ENCODE measurements around the gene FRMD4A.

FRMD4A gene

DNA sequence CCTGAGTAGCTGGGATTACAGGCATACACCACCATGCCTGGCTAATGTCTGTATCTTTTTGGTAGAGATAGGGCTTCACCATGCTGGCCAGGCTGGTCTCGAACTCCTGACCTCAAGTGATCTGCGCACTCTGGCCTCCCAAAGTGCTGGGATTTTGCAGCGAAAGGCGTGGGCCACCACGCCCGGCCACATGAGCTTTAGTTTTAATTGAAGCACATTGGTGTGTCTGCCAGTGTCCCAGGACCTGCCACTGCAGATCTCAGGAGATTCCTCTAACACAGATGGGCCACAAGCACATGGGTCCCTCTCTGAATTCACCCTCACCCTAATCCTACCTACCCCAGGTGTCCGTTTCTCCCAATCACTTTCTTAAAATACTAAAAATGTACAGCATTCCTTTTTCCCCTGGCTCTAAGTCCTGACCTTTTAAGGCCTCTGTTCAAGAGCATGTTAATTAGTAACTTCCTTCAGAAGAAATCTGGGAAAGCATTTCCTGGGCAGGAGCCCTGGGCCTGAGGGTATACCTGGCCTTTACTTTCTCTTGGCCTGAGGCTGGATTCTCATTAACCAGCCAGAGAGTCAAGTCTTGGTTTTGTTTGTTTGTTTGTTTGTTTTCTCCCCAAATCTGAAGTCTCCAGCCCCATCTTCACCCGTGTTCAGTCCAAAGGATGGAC is 661.4 kb downstream of the FRMD4A start:
- DNase-seq (ENCODE audit: low spot score), result no peak

DNA sequence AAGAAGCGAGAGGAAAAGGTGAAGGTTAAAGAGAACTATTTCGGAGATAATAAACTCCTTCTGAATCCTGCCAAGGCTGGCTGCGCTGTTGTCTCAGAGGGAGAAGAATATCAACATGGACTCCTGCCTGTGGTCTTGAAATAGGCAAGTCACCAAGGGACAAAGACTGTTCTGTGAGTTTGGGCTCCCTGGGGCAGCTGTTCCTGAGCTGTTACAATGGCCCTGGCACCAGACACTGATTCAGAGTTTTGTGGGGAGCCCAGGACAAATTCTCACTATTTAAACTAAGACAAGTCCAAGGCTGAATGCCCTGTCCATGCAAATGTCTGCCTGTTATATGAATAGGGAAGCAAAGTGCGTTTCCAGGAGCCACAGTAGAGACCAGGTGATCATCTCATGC is 662.6 kb downstream of the FRMD4A start:
- DNase-seq (ENCODE audit: low spot score), result no peak

DNA sequence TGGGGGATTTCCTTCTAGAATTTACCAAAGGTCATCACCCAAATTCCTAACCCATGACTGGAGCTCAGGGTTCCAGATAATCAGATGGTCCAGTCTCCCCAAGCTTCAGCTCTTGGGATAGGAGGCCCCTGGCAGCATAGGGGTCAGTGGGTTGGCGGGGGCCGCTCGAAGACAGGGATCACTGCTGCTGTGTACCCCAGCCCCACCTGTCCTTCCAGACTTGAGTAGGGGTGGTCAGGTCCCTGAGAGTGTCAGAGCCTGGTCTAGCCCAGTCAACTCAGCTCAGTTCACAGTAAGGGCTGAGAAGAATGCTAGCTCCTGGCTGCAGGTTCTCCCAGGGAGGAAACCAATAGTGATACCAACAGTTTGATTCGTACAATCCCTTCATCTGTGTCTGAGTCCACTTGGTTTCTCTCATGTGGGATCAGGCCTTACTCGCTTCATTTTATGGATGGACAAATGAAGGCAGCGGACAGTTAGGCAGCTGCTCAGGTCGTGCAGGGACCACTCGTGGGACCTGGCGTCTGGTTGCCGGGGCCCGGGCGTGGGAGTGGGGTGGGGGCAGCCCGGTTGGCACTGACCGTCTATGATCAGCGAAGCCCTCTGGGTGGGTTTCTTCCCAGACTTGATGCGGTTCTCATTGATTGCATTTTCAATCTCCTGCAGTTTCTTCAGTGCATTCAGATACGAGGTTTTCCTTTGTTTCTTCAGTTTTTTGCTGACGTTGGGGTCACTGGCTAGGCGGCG is 665.0 kb downstream of the FRMD4A start:
- DNase-seq (ENCODE audit: low spot score), result no peak

DNA sequence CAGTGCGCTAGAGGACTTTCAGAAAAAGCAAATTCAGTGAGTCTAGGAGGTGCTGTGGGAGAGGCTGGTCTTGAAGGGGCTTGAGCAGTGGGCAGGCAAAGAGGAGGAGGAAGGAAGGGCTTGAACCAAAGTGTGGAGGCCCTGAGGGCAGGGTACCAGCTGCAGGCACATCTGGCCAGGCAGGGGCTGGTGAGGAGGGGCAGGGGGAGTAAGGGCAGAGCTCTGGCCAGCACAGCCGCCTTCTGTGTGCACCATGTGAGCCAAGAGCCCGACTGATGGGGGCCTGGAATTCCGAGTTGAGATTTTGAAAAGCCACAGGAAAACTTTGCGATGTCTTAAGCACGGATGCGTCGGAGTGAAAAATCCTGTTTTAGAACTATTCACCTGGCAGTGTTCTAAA is 669.5 kb downstream of the FRMD4A start:
- no peak for DNase-seq (ENCODE audit: low spot score)

DNA sequence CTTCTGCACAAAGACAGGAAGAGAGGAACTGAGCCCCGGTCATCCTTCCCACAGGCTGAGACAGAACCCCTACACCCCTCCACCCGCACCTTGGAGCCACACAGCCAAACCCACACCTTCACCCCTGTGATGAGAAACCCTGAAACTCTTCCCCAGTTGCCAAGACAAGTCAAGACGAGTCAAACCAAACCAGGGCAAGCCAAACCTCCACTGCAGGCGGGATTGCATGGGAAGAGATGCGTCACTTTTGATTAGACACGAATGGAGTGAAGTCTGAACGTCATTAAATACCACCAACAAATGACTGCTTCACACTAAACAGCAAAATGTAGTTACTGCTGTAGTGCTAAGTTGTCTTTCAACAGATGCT is 670.2 kb downstream of the FRMD4A start:
- DNase-seq (ENCODE audit: low spot score), result no peak

DNA sequence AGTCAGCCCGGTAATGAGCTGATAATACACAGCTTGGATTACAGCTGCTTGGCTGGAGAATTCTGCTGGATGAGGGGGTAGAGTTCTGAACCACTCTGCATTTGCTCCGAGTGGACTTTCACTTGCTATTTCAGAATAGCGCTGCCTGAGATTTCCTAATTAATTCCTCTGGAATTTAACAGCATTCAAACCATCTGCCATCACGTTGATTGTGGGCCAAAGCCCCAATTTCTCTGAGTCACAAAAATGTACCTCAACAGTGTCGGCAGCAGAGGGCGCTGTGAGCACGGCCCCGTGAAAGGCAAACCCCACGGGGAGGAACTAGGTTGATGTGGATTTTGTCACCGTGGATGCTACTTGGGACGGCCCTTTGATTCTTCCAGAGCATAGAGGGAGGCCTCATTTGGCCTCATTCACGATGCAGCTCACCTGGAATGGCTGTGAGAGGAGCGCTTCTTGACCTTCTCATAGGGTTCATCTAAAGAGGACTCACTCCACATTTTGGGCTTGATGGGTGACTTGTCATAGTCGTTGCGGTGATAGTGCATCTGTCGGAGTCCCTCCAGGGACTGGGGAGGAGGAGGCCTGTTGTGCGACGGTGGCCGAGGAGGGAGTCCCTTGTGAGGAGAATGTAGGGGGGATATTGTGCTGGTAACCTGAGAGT is 670.7 kb downstream of the FRMD4A start:
- DNase-seq (ENCODE audit: low spot score), result peak; percentile 58

DNA sequence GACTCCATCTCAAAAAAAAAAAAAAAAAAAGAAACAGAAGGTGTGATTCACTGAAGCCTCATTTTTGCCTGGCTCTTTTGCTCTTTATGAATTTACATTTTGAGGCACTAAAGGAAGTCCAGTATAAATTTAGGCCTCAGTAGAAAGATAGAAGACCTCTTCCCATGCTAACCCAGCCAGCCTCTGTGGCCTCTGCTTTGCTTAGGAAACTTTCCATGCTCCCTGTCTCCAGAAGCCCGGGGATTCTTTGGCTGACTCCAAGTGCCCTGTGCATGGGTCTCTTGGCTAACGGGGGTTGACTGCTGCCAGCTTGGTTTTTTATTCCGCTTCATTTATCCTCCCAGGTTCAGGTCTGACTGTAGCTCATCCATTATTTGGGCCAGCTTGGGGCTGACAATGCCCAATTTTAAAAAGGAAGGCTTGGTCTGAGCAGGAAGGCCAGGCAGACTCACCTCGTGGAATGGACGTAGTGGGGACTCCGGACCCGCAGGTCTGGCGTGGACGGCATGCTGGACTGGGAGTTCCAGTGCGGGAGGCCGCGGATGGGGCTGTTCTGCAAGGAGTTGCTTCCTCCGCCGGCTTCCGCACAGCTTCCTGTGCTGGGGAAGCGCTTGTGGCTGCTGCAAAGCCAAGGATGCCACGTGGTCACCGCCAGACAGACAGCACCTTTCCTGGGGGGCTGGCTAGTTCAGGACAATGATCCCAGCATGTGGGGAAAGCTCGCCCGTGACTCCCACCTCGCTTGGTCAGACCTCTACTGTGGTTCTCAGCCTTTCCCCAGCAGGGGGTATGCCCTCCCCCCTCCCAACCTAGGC is 671.6 kb downstream of the FRMD4A start:
- no peak for DNase-seq (ENCODE audit: low spot score)

DNA sequence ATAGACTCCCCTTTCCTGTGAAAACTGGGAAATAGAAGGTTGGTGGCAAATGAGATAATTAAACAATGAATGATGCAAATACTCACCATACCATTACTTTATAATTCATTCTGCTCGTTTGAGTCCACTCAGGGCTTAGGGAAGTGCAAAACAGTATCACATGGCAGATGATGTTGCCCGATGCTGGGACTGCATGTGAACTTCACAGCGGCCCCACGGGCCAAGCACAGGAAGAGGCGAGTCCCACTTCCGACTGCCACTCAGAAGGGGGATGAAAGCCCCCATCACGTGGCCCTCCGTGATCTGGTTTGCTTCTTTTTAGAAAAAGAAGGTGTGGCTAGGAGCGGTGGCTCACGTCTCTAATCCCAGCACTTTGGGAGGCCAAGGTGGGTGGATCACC is 672.5 kb downstream of the FRMD4A start:
- DNase-seq (ENCODE audit: low spot score), result no peak

DNA sequence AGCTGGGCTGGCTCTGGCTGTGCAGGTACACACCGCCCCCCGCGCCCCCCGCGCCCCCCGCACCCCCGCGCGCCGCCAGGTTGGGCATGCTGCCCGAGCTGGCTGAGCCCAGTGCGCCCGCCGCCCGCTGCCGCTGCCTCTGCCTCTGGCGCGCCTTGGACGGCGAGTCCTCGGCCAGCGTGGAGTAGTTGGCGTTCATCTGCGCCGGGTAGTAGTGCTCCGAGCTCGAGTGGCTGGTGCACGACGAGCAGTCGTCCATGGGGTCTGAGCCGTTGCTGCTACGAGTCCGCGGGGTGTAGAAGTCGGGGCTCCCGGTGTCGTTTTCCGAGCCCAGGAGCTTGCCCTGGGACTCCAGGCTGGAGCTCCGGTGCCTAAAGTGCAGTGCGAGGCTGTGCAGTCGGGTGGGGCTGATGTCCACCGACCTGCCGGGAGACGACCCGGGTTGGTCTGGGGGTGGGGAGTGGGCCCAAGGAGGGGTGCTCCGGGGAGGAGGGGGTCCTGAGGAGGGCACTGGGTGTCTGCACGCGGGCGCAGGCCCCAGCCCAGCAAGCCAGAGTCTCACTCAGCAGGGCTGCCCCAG is 673.5 kb downstream of the FRMD4A start:
- no peak for DNase-seq (ENCODE audit: low spot score)

DNA sequence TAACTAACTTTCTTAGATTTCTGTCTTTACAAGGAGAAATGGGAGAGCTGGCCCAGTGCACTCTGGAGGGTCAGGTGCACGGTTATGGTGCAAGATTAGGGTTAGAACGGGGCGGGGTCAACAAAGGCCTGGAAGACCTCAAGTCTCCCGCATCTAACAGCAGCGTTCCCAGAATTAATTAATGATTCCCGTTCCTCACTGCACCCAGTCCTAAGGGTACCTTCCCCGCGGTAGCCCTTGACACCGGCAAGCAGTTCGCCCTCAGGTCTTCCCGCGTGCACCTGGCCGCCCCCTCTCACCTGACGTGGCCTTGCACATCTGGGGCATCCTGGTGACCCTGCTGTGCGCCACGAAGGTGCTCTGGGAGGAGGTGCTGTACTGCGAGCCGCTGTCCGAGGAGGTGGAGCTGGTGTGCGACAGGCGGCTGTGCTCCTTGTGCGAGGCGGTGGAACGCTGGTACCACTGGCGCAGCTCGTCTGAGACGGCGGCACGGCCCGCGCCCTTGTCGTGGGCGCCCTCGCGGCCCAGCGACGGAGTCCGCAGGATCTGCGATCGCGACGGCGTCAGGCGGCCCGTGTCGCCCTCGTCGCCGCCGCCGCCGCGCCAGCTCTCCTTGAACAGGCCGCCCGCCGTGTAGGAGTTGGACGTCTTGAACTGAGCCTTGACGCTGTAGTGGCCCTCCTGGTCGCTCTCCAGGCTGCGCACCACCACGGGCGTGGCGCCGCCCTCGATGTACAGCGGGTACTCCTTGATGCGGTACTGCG is 674.2 kb downstream of the FRMD4A start:
- DNase-seq (ENCODE audit: low spot score), result no peak

DNA sequence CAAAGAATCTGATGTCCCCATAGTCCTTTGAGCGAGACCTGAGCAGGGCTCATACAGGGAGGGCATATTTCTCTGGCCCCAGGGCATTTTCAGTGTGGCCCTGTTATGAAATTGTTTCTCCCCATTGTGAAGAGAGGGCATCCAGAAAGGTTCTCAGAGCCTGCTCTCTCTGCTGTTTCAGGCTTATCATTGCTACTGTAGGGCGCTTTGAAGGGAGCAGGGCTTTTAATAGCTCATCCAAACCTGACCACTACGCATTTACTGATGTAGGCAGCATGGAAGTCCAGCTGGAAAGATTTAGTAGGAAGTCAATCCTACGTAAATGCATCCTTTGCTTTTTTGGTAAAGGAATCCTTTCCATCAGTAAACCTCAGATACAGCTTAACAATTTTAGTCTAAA is 675.9 kb downstream of the FRMD4A start:
- no peak for DNase-seq (ENCODE audit: low spot score)

DNA sequence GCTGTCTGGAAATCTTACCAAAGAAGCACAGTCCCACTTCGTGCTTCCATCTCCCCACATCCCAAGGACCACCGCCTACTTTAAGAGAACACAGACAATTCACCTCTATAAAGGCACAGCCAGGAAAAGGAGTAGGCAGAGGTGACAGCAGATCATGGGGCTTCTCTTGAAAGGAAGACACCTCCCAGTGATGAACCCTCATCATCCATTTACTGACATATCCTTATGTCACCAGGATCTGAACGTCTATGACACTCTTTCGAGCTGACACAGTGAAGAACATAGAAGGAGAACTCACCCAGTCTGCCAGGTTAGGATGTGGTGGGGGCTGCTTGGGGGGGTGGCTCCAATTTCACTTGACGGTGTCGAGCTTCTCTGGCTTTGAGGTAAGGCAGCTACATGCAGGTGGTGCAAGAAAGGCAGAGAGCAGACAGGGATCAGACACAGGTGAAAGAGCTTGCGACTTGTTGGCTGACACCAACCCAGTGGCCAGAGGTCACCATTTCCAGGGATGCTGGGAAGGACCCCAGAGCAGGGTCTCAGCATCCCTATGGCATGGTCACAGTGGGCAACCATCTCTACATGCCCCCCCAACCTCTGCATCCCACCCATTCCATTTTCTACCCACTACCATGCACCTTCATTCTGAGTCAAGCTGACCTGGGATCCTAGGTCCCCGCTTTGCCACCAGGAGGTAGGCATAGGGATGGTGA is 676.5 kb downstream of the FRMD4A start:
- no peak for DNase-seq (ENCODE audit: low spot score)

DNA sequence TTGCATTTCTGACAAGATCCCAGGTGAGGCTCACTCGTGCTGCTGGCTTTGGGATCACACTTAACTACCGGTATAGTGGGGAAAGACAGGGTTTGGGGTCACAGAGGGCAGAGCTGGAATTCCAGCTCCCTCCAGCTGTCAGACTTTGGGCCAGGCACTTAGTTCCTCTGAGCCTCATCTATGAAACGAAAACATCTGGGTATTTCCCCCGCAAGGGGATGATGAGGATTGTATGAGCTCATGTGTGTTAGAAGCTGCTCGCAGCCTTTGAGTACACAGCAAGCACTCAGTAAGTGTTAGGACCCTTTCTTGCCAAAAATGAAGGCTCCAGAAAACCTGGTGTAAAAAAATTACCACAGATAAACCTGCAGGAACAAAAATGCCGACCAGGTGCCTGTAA is 677.9 kb downstream of the FRMD4A start:
- no peak for DNase-seq (ENCODE audit: low spot score)

DNA sequence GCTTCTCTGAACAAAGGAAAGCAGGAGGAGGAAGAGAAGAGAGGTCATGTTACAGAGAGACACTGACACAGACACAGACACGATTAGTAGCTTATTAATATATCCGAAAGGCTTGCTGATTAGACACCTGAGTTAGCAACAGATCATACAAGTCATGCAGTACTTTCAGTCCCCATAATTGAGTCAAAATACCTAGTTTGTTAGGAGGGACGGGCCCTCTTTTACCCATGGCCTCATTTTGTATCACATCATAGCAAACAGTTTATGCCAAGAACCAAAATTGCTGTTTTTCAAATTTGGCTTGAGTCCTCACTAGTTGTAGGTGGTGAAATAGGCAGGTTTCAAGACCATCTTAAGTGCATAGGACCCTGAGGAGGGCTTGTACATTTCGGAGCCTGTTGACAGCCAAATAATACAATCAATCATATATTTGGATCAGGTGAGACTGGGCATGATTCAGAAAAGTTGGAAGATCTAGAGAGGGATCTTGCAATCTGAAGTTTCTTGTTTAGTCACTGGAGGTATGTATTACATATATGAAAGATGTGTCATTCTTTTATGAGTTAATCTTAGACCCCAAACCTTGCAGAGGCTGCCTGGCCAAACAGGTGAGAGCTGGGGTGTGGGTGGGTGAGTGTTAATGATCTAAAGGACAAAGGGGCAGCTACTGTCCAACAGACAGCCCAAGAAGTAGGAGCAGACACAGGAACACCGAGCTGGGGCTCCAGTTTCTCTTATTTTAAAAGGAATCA is 678.6 kb downstream of the FRMD4A start:
- DNase-seq (ENCODE audit: low spot score), result no peak

DNA sequence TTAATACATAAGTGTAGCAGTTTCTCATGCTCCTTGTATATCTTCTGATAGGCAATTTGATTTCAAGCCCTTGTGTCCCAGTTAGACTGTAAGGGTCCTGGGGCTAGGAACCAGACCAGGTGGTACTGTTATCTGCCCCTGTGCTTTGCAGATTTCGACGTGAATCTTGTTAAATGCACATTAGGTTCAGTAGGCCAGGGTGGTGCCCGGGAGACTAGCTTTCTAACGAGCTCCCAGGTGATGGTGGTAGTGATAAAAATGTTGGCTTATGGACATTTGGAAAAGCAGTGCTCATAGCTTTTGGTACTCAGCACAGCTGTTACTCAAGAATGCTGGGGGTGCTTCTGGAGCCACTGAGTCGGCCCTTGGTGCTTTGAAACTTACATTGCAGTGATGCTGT is 679.8 kb downstream of the FRMD4A start:
- no peak for DNase-seq (ENCODE audit: low spot score)

DNA sequence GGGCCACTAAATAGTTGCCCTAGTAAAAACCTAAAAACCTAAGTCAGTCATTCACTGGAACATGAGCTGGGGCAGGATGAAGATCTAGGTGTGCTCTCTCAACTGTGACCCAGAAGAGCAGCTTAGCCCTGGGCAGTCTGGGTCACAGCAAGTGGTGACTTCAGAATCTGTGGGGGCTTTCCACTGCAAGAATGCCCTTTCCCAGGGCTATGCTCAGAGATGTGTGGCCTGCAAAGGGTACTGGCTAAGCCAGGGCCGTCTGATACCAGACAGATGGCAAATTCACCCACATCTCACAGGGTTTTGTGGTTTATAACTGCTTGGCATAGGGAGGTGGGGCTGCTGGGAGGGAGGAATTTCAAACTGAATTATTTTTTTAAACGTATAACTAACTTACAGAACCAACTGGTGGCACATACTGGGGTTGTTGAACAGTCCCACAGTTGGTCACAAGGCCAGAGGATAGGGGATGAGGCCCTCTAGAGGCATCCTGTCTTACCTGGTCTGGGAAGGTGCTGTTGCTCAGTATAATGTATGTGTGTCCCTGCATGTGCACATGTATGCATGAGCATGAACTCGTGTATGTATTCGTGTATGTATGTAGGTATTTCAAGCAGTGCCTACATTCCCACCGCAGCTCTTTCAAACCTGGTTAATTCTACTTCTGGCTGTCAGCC is 680.7 kb downstream of the FRMD4A start:
- no peak for DNase-seq (ENCODE audit: low spot score)

DNA sequence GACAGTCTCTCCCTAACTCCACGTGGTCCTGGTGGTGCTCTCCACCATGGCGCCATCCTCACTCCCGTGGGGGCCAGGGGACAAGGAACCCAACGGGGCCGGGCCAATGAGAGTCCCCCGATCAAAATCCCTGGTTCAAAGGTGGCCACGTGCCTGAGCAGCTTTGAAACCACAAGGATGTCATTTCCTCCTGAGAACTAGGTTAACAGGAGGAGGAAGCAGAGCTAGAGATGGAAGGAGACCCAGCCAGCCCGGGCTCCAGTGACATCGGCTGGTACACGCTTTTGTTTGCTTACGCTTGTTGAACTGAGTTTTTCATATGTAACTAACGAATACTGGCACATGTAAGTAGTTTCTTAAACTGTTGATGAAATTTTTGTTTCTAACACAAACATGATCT is 682.3 kb downstream of the FRMD4A start:
- DNase-seq (ENCODE audit: low spot score), result no peak

DNA sequence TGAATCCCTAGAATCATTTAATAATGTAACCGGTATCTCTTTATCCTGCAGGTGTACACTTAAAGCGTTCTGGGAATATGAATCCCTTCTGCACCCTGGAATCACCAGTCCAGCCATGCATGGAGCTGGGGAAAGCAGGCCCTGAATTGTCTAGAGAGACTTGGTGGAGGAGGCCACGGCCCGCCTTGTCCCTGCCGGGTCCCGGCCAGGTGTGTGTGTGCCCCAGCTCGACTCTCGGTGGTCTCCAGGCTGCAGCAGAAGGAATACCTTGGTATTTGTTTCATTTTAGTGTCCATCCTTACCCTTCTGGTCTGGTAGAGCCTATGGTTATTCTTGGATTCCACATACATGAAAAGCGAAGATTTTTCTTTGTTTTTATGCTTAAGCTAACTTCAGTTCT is 685.9 kb downstream of the FRMD4A start:
- DNase-seq (ENCODE audit: low spot score), result no peak

DNA sequence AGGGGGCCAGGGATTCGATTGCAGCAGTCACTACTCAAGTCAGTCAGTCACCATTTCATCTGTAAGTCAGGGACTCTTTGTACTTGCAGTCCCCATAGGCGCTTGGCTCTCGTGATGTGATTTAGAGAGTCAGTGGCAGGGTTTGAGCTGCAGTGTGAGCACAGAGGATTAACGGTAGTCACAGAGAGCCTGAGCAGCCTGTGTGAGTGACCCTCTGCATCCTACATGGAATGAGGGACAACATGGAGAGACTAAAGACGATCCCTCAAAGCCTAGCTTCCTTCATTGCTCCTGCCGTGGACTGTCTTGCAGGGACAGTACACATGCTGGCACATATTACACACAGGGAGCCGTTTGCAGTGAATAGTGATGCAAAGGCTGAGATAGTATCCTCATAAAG is 687.7 kb downstream of the FRMD4A start:
- DNase-seq (ENCODE audit: low spot score), result no peak

DNA sequence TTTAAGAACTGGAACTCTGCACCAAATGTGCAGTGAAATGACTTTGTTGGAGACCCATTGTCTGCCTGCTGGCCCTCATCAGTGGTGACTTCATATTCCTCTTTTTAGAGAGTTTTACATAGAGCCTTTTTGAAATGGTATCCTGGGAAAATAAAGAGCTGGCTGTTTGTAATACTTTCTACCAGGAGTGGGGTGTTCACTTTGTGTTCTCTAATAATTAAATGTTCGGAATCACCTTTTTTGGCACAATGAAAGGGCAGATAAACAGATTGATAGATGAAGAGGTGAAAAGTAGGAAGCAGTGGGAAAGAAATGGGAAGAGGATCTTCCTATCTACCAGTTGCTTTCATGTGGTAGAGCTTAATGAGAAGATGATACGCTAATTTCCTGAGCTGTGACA is 688.4 kb downstream of the FRMD4A start:
- no peak for DNase-seq (ENCODE audit: low spot score)
